HTR-8/SVneo (cell line): ENCODE measurements around the gene FAM8A1.

Experiments used
- DNase-seq: peaks from one replicate; pipeline ENCODE4 v3.0.0; 2011; ENCODE audit warnings: low spot score, mixed read lengths; ENCODE audit not compliant: insufficient read length
- FAIRE-seq: peaks from 2 replicates; lab custom pipeline; 2011; peaks lifted over from hg19 to GRCh38; lab: Jason Lieb, UNC

The FAM8A1 gene

DNA sequence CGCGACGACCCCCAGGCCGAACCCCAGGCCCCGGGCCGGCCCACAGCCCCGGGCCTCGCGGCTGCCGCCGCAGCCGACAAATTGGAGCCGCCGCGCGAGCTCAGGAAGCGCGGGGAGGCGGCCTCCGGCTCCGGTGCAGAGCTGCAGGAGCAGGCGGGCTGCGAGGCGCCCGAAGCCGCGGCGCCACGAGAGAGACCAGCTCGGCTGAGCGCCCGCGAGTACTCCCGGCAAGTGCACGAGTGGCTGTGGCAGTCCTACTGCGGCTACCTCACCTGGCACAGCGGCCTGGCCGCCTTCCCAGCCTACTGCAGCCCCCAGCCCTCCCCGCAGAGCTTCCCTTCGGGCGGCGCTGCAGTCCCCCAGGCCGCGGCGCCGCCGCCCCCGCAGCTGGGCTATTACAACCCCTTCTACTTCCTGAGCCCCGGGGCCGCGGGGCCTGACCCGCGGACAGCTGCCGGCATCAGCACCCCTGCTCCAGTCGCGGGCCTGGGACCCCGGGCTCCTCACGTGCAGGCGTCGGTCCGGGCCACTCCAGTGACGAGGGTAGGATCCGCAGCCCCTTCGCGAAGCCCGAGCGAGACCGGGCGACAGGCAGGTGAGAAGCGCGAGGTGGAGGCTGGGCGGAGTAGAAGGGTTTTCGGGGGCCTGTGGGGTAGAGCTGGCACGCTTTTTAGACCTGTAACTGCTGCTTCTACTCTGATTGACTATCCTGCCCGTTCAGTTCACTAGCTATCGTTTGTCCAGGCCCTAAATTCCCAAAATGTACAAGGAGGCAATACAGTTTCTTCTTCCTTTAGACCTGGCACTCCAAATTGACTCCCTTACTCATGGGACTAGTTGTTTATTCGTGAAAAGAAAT, 654 bp downstream of the FAM8A1 start:
- peak; percentile 25 for DNase-seq
- FAIRE-seq: no peak

DNA sequence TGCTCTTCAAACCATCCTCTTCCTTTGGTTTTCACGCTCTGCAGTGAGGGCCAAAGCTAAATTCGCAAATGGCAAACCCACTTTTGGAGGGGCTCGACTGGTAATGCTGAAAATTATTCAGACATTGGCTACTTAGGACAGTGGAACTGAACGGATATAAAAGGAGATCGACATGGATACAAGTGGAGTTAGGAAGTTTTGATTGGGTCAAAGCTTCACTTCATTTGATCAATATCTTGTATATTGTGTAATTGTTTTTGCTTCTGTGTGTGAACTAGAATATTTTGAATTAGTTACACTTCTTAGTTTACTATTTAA, 1.2 kb downstream of the FAM8A1 start:
- DNase-seq (no peak), FAIRE-seq (no peak)

GRCh38 chr6:17602888-17603287, 2.8 kb downstream of the FAM8A1 start:
- DNase-seq (no peak), FAIRE-seq (no peak)

GRCh38 chr6:17606606-17607005, 6.5 kb downstream of the FAM8A1 start:
- no peak for FAIRE-seq
- no peak for DNase-seq

- FAIRE-seq: no peak
- DNase-seq: no peak
Measured at GRCh38 chr6:17610835-17611234, 10.7 kb downstream of the FAM8A1 start.

DNA sequence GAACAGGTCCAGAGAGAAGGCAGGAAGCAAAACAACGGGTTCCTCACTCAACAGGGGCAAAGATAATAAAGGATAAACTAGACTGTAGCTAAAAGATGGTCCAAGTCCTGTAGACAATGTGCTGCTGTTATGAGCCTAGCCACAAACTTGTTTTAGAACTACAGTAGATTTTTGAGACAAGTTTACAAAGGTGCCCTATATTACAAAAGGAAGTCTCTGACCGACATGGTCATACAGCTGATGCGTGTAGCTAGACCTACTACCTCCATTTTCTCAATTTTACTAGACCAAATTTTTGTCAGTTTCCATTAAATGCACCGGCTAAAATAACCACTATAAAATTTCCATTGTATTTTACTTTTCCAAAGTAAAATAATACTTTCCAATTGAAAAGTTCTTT, 11.9 kb downstream of the FAM8A1 start:
- no peak for FAIRE-seq
- no peak for DNase-seq

DNA sequence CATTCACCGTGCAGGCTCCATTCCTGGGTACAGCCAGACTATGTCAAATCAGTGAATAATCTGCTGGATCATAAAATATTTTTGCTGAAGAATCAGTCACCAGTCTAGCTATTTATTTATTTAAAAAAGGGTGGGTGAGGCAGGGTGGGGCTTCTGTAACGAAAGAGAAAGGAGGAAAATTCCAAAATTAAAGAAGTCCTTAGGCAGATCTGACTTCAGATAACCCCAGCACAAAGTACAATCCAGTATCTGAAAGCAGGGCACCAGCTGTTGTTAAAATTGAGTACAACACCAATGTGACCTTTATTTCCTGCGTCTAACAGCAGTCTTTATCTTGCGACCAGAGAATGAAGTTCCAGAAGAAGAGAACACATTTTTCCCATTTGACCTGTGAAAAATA, 15.7 kb downstream of the FAM8A1 start:
- DNase-seq: no peak

DNA sequence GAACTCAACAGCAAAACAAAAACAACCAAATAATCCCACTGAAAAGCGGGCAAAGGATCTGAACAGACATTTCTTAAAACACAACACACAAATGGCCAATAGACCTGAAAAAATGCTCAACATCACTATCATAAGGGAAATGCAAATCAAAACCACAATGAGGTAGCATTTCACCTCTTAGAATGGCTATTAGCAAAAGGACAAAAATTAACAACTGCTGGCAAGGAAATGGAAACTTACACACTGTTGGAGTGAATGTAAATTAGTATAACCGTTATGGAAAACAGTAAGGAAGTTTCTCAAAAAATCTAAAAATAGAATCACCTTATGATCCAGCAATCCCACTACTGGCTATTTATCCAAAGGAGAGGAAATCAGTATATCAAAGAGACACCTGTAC, 20.9 kb downstream of the FAM8A1 start:
- DNase-seq (no peak), FAIRE-seq (no peak)

More for the DNA sequence above, 15.7 kb downstream of the FAM8A1 start:
- no peak for FAIRE-seq

DNA sequence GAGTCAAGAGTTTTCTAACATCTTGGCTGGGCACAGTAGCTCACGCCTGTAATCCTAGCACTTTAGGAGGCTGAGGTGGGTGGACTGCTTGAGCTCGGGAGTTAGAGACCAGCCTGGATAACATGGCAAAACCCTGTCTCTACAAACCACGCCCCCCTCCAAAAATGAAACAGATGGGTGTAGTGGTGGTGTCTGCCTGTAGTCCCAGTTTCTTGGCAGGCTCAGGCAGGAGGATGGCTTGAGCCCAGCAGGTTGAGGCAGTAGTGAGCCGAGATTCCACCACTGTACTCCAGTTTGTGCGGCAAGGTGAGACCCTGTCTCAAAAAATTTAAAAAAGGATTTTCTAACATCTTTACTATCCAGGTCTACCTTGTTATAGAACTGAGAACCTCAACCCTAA, 22.0 kb downstream of the FAM8A1 start:
- no peak for FAIRE-seq
- no peak for DNase-seq

GRCh38 chr6:17624396-17624795, 24.3 kb downstream of the FAM8A1 start:
- no peak for DNase-seq
- no peak for FAIRE-seq

- FAIRE-seq (no peak), DNase-seq (no peak)
Measured at GRCh38 chr6:17628873-17629272, 28.8 kb downstream of the FAM8A1 start.

GRCh38 chr6:17629824-17630510, 29.9 kb downstream of the FAM8A1 start:
- FAIRE-seq: no peak

DNA sequence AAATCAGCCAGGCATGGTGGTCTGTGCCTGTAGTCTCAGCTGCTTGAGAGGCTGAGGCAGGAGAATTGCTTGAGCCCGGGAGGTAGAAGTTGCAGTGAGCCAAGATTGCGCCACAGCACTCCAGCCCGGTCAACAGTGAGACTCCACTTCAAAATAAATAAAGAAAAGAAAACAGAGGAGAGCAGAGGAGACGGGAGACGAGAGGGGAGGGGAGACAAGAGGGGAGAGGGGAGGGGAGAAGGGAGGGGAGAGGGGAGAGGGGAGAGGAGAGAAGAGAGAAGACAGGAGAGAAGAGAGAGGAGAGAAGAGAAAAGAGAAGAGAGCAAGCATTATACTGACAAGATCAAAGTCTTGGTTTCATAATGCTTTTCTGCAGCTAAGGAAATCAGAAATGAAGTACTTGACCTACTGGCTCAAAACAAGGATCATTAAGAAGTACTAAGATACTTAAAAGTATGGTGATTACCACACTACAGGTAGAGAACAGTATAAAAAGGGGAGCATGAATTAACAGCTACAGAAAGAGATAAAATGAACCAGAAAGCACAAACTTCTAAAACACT, 30.5 kb downstream of the FAM8A1 start:
- no peak for FAIRE-seq

More at GRCh38 chr6:17629824-17630510, 29.9 kb downstream of the FAM8A1 start:
- no peak for DNase-seq

GRCh38 chr6:17632934-17633333, 32.8 kb downstream of the FAM8A1 start:
- DNase-seq (no peak), FAIRE-seq (no peak)

More for the DNA sequence above, 30.5 kb downstream of the FAM8A1 start:
- no peak for DNase-seq

DNA sequence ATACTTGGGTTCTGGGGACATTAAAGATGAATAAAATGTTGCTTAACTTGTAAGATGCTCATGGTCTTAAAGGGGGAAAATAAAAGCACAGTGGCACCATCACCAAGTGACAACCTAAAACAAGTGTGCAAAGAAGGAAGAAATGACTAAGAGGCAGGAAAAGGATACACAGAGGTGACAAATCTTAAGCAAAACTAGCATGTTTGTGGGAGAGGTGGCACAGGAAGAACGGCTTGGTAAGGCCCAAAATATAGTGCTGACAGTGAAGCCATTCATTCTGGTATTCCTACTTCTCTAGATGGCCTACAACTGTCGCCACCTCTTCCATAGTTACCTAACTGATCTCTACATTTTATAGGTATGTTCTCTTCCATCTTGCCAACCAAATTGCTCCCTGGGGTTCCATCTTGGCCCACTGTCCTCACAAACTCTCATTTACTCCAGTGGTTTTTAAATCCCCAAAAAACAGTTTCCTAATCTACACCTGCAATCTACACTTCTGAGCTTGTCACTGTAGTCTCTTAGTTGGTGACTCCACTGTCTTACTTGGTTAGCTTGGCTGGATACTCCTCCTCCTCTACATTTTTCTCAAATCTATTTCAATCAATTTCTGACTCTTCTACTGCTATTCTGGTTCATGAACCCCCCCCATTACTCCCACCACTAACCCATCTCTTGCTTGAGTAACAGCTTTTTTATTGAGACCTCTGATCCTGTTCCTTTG, 33.5 kb downstream of the FAM8A1 start:
- DNase-seq (no peak), FAIRE-seq (peak; percentile 26)

DNA sequence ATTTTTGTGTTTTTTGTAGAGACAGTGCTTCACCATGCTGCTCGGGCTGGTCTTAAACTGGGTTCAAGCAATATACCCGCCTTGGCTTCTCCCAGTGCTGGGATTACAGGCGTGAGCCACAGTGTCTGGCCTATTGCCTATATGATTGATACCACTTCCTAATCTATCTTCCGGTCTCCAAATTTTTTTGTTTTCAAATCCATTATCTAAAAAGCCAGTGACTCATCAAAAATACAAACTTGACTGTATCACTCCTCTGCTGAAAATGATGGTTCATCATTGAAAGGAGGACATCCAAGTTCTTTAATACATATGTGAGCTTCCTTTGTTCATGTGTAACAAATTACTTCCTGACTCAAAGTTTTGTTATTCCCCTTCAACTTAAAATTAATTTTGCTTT, 35.5 kb downstream of the FAM8A1 start:
- no peak for FAIRE-seq
- no peak for DNase-seq

DNA sequence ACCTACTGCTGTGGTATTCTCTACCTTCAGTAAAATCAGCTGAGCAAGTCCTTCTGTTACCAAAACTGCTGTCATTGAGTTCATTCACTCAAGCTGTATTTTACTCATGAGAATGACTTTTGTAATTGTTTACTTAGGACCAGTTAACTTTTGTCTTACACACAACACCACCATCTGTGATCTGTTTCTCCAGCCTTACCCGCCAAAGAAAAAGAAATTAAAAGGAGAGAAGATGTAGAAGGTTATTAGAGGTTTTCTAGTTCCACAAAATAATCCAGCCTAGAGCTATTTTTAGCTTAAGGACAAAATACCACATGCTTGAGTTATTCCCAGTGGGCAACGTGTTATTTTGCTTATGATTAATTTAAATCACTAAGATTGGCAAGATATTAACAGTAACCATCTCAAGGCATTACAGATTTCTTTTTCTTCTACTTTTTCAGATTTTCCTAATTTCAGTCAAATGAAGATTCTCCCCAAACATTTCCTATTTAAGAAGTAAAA, 38.2 kb downstream of the FAM8A1 start:
- no peak for DNase-seq
- FAIRE-seq: no peak

- FAIRE-seq (no peak), DNase-seq (no peak)
Measured at GRCh38 chr6:17640477-17640917, 40.4 kb downstream of the FAM8A1 start.

DNA sequence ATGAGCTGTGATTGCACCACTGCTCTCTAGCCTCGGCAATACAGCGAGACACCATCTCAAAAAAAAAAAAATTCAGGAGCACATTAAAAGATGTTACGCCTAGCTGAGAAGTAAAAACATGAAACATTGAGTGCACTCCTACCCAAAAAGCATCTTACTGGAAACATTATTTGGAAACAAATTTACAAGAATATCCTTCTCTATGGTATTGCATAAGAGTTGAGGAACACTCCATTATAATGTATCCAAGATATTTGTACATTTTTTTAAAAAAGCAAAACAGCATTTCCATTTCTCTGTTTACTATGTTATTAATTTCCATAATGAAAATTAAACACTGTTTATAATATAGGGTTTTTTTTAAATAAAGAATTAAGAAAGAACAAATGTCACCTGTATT, 48.6 kb downstream of the FAM8A1 start:
- FAIRE-seq (no peak), DNase-seq (no peak)

GRCh38 chr6:17650656-17651309, 50.7 kb downstream of the FAM8A1 start:
- DNase-seq: no peak
- FAIRE-seq: no peak
